IMR-90 (cell line): Measurements from ENCODE around the gene TMEM200A. TPM values are rescaled to one million over a fixed set of nuclear protein-coding genes. Genes with fewer than 3 reads are reported as not detected.

Source experiments
- ATAC-seq: fragments of 200-7000 bp; cut with Tn5 transposase; 2 replicates; pipeline ENCODE4 v1.9.1; 2020; ENCODE audit warnings: low read depth, mild to moderate bottlenecking, moderate library complexity
- BruUV-seq: library from RNA; stranded (reverse); fragments of 400-500 nt; replicated peaks from 2 replicates; lab custom pipeline; 2021; lab: Mats Ljungman, UMichigan
- CTCF ChIA-PET: fragments of 300-600 bp; formaldehyde crosslinking; extraction: SDS; loops from one replicate; lab custom pipeline; 2021; ENCODE audit warnings: antibody characterized with exemption; lab: Yijun Ruan, JAX
- POLR2A ChIA-PET: fragments of 300-600 bp; sonication (Branson Sonifier 250); formaldehyde crosslinking; loops from one replicate; lab custom pipeline; 2022; ENCODE audit warnings: antibody characterized with exemption; ENCODE audit not compliant: unreplicated experiment; lab: Charles Lee
- DNase-seq: peaks from one replicate; pipeline ENCODE4 v3.0.0; 2013
- H2AFZ ChIP-seq: replicated peaks from 2 replicates; pipeline ENCODE3; 2013; ENCODE audit warnings: low read length, mild to moderate bottlenecking; ENCODE audit not compliant: poor library complexity
- H2AK5ac ChIP-seq: 2 replicates; pipeline ENCODE4 v1.6.1; 2013; ENCODE audit warnings: low read depth, low read length, inconsistent platforms
- H2AK9ac ChIP-seq: replicated peaks from 2 replicates; pipeline ENCODE3; 2013; ENCODE audit warnings: mild to moderate bottlenecking, low read depth, low read length, moderate library complexity; ENCODE audit not compliant: poor library complexity
- H2BK120ac ChIP-seq: 2 replicates; pipeline ENCODE4 v1.6.1; 2013; ENCODE audit warnings: low read depth, low read length, inconsistent platforms
- H2BK15ac ChIP-seq: 3 replicates; pipeline ENCODE4 v1.6.1; 2013; ENCODE audit warnings: low read depth, low read length, inconsistent platforms
- H2BK20ac ChIP-seq: 2 replicates; pipeline ENCODE4 v1.6.1; 2013; ENCODE audit warnings: low read depth, mild to moderate bottlenecking, inconsistent platforms, low read length, moderate library complexity
- H2BK5ac ChIP-seq: 2 replicates; pipeline ENCODE4 v1.6.1; 2013; ENCODE audit warnings: mild to moderate bottlenecking, low read depth, low read length, inconsistent platforms; ENCODE audit not compliant: poor library complexity, severe bottlenecking
- H3K14ac ChIP-seq: replicated peaks from 2 replicates; pipeline ENCODE4 v1.6.1; 2013; ENCODE audit warnings: low read depth, low read length, inconsistent platforms
- H3K18ac ChIP-seq: 2 replicates; pipeline ENCODE4 v1.6.1; 2013; ENCODE audit warnings: low read depth, low read length, control low read depth
- H3K23ac ChIP-seq: 2 replicates; pipeline ENCODE4 v1.6.1; 2013; ENCODE audit warnings: low read depth, low read length, inconsistent platforms
- H3K27ac ChIP-seq: 2 replicates; pipeline ENCODE4 v1.5.1; 2013; ENCODE audit warnings: mild to moderate bottlenecking, control low read depth, low read length; ENCODE audit not compliant: insufficient read depth
- H3K27me3 ChIP-seq: 2 replicates; pipeline ENCODE4 v1.6.1; 2013; ENCODE audit warnings: low read length; ENCODE audit not compliant: control insufficient read depth, insufficient read depth
- H3K36me3 ChIP-seq: 2 replicates; pipeline ENCODE4 v1.6.1; 2013; ENCODE audit warnings: low read length, mixed read lengths; ENCODE audit not compliant: control insufficient read depth, insufficient read depth
- H3K4ac ChIP-seq: 2 replicates; pipeline ENCODE4 v1.6.1; 2013; ENCODE audit warnings: low read depth, low read length, inconsistent platforms
- H3K4me1 ChIP-seq: 2 replicates; pipeline ENCODE4 v1.6.1; 2013; ENCODE audit warnings: low read length, mixed read lengths; ENCODE audit not compliant: control insufficient read depth, insufficient read depth
- H3K4me2 ChIP-seq: 2 replicates; pipeline ENCODE4 v1.6.1; 2013; ENCODE audit warnings: low read depth, mild to moderate bottlenecking, control low read depth, low read length, moderate library complexity
- H3K4me3 ChIP-seq: 2 replicates; pipeline ENCODE4 v1.5.1; 2013; ENCODE audit warnings: low read depth, mild to moderate bottlenecking, control low read depth, low read length, moderate library complexity; ENCODE audit not compliant: insufficient read depth
- H3K56ac ChIP-seq: 2 replicates; pipeline ENCODE4 v1.6.1; 2013; ENCODE audit warnings: low read length, inconsistent platforms; ENCODE audit not compliant: insufficient read depth; ENCODE audit errors: extremely low read depth
- H3K79me1 ChIP-seq, 2 experiments: 2 replicates each; pipeline ENCODE4 v1.6.1; 2013; ENCODE audit warnings: low read length in 2 of 2, inconsistent platforms in 1 of 2, low read depth in 1 of 2
- H3K9ac ChIP-seq: 2 replicates; pipeline ENCODE4 v1.6.1; 2013; ENCODE audit warnings: low read depth, low read length, control low read depth
- H3K9me1 ChIP-seq: 2 replicates; pipeline ENCODE4 v1.6.1; 2013; ENCODE audit warnings: low read length, inconsistent platforms; ENCODE audit not compliant: insufficient read depth
- H3K9me3 ChIP-seq: 2 replicates; pipeline ENCODE4 v1.6.1; 2013; ENCODE audit warnings: low read length; ENCODE audit not compliant: control insufficient read depth, insufficient read depth
- H4K20me1 ChIP-seq: 2 replicates; pipeline ENCODE4 v1.6.1; 2013; ENCODE audit warnings: low read length, inconsistent platforms; ENCODE audit not compliant: insufficient read depth
- H4K5ac ChIP-seq: 2 replicates; pipeline ENCODE4 v1.6.1; 2013; ENCODE audit warnings: mild to moderate bottlenecking, low read depth, low read length, control low read depth
- H4K8ac ChIP-seq, 2 experiments: 2 replicates each; pipeline ENCODE4 v1.6.1; 2013; ENCODE audit warnings: low read depth in 2 of 2, low read length in 2 of 2, control low read depth in 1 of 2, inconsistent platforms in 1 of 2
- H4K91ac ChIP-seq: 2 replicates; pipeline ENCODE4 v1.6.1; 2013; ENCODE audit warnings: low read depth, low read length, inconsistent platforms; ENCODE audit not compliant: insufficient read depth
- BHLHE40 ChIP-seq: fragments of 150-350 bp; IDR thresholded peaks from 2 replicates; pipeline ENCODE4 v1.6.1; 2016; ENCODE audit warnings: mild to moderate bottlenecking, low read depth, low read length
- CEBPB ChIP-seq: IDR thresholded peaks from 2 replicates; pipeline ENCODE4 v1.6.1; 2012; ENCODE audit warnings: low read depth, low read length, improper control_type of control experiment
- CHD1 ChIP-seq: IDR thresholded peaks from 2 replicates; pipeline ENCODE4 v1.6.1; 2012; ENCODE audit warnings: low read depth, low read length, improper control_type of control experiment
- FOS ChIP-seq: fragments of 150-350 bp; IDR thresholded peaks from 2 replicates; pipeline ENCODE4 v1.6.1; 2016; ENCODE audit warnings: low read depth, low read length
- MAFK ChIP-seq: IDR thresholded peaks from 2 replicates; pipeline ENCODE4 v1.6.1; 2012; ENCODE audit warnings: low read depth, low read length, improper control_type of control experiment
- MAZ ChIP-seq: IDR thresholded peaks from 2 replicates; pipeline ENCODE4 v1.6.1; 2012; ENCODE audit warnings: low read depth, mild to moderate bottlenecking, low read length, improper control_type of control experiment, moderate library complexity, borderline replicate concordance
- MXI1 ChIP-seq: IDR thresholded peaks from 2 replicates; pipeline ENCODE4 v1.6.1; 2012; ENCODE audit warnings: low read depth, mild to moderate bottlenecking, low read length, moderate library complexity, borderline replicate concordance
- NFE2L2 ChIP-seq: fragments of 150-350 bp; IDR thresholded peaks from 2 replicates; pipeline ENCODE4 v1.6.1; 2016; ENCODE audit warnings: low read depth, mild to moderate bottlenecking, low read length
- POLR2A ChIP-seq: IDR thresholded peaks from 2 replicates; pipeline ENCODE4 v1.6.1; 2012; ENCODE audit warnings: mild to moderate bottlenecking, low read depth, low read length
- RAD21 ChIP-seq: IDR thresholded peaks from 2 replicates; pipeline ENCODE4 v1.6.1; 2012; ENCODE audit warnings: low read length, improper control_type of control experiment
- RCOR1 ChIP-seq: IDR thresholded peaks from 2 replicates; pipeline ENCODE4 v1.6.1; 2012; ENCODE audit warnings: mild to moderate bottlenecking, low read length, improper control_type of control experiment; ENCODE audit not compliant: insufficient replicate concordance
- SMC3 ChIP-seq: fragments of 150-350 bp; IDR thresholded peaks from 2 replicates; pipeline ENCODE4 v1.6.1; 2016; ENCODE audit warnings: low read depth, mild to moderate bottlenecking, antibody characterized with exemption, low read length, moderate library complexity
- WGBS, 2 experiments: methylation state at CpG; one replicate each; pipeline versions ENCODE4 v1.1.5 to v1.1.7; 2013; ENCODE audit warnings: missing lambda C conversion rate in 2 of 2; ENCODE audit not compliant: insufficient read length in 1 of 2; ENCODE audit errors: extremely low coverage in 2 of 2; 5-methylcytosine and 5-hydroxymethylcytosine counted together
- dilution Hi-C: fragments of 300-500 bp; cut with HindIII; formaldehyde crosslinking; loops from one replicate; pipeline ENCODE4 v1.14.3; 2018; ENCODE audit warnings: low sequenced_read_pairs; ENCODE audit not compliant: unreplicated experiment
- in situ Hi-C: fragments of 300-500 bp; cut with MboI; formaldehyde crosslinking; loops from 3 replicates; pipeline ENCODE4 v1.14.3; 2019; ENCODE audit warnings: low sequenced_read_pairs, inconsistent platforms, mixed read lengths
- intact Hi-C: fragments of 100-400 bp; cut with micrococcal nuclease; formaldehyde crosslinking; loops from 2 replicates; pipeline ENCODE4 v1.10.0; 2022
- polyA plus RNA-seq, 3 experiments: library from polyadenylated mRNA; depleted of rRNA; stranded (reverse); fragments of >200 nt; gene quantifications; 2 replicates each; pipeline ENCODE4 v1.2.3, GENCODE V29; 2012; ENCODE audit warnings: low replicate concordance in 1 of 3
- total RNA-seq: library from RNA; depleted of rRNA; stranded (reverse); fragments of >200 nt; gene quantifications from 2 replicates; pipeline ENCODE4 v1.2.3, GENCODE V29; 2012
- TF ChIP-seq, protein P1 (sequence below): conservative IDR thresholded peaks from 2 replicates; pipeline ENCODE4 v1.5.1; 2012; ENCODE audit warnings: mild to moderate bottlenecking, low read depth, low read length, improper control_type of control experiment
- TF ChIP-seq, protein P2 (sequence below): fragments of 150-350 bp; IDR thresholded peaks from 2 replicates; pipeline ENCODE4 v1.6.1; 2016; ENCODE audit warnings: low read depth, mild to moderate bottlenecking, low read length, moderate library complexity, borderline replicate concordance

Gene TMEM200A
- total and polyA plus RNA-seq, 2 of the 4 experiments (the other 2 are of a cell fraction), result 22.8 to 37.1 TPM

DNA sequence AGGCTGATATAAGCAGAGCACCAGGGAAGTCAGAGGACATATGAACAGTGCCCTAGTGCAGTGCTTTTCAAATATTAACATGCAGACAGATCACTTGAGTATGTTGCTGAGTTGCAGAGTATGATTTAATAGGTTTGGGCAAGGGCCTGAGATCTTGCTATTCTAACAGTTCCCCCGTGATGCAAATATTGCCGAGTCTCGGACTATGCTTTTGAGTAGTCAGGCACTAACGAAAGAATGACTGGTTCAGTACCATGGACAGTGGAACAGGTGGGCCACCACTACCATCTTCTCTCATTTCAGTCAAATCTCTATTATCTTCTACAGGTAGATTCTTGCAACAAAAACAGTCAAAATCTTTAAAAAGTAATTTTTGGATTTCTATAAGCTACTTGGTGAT, 3.7 kb upstream of the TMEM200A start:
- Histone ChIP-seq H3K4me3 (no peak overlapping the region), H3K18ac (no peak overlapping the region), H3K4ac (no peak overlapping the region), H2BK120ac (no peak overlapping the region), H2AK5ac (no peak overlapping the region), H3K36me3 (no peaks in the 10 kb centered on the region), H3K9me1 (no peaks in the 10 kb centered on the region), H3K56ac (no peak overlapping the region), H2BK20ac (no peak overlapping the region), H4K8ac (no peak overlapping the region), H3K27me3 (no peaks in the 10 kb centered on the region), H4K5ac (no peak overlapping the region), H2AK9ac (no peak overlapping the region), H2BK5ac (no peak overlapping the region), H3K4me2 (no peak overlapping the region), H3K14ac (no peak overlapping the region), H3K9ac (no peak overlapping the region), H3K4me1 (no peaks in the 10 kb centered on the region), H4K91ac (no peak overlapping the region), H2AFZ (no peak overlapping the region), H2BK15ac (no peak overlapping the region), H3K79me1 (peaks cover 0 to 9% of the 10 kb centered on the region in 2 experiments; a peak in 2 of 4 replicates), H4K20me1 (0 out of 2 replicates have a peak, but pooled peaks cover 4% of the 10 kb centered on the region), H3K9me3 (no peaks in the 10 kb centered on the region), H3K23ac (no peak overlapping the region), H3K27ac (no peak overlapping the region)
- DNase-seq (no peak), ATAC-seq (no peak)
- no peak for TF ChIP-seq CHD1
- TF ChIP-seq, protein P1, sequence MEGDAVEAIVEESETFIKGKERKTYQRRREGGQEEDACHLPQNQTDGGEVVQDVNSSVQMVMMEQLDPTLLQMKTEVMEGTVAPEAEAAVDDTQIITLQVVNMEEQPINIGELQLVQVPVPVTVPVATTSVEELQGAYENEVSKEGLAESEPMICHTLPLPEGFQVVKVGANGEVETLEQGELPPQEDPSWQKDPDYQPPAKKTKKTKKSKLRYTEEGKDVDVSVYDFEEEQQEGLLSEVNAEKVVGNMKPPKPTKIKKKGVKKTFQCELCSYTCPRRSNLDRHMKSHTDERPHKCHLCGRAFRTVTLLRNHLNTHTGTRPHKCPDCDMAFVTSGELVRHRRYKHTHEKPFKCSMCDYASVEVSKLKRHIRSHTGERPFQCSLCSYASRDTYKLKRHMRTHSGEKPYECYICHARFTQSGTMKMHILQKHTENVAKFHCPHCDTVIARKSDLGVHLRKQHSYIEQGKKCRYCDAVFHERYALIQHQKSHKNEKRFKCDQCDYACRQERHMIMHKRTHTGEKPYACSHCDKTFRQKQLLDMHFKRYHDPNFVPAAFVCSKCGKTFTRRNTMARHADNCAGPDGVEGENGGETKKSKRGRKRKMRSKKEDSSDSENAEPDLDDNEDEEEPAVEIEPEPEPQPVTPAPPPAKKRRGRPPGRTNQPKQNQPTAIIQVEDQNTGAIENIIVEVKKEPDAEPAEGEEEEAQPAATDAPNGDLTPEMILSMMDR, result no peak
- TF ChIP-seq MXI1, result no peak
- TF ChIP-seq CEBPB, result no peak
- no peak for TF ChIP-seq BHLHE40
- TF ChIP-seq MAZ, result no peak
- TF ChIP-seq RAD21, result no peak
- TF ChIP-seq NFE2L2, result no peak
- TF ChIP-seq, protein P2, sequence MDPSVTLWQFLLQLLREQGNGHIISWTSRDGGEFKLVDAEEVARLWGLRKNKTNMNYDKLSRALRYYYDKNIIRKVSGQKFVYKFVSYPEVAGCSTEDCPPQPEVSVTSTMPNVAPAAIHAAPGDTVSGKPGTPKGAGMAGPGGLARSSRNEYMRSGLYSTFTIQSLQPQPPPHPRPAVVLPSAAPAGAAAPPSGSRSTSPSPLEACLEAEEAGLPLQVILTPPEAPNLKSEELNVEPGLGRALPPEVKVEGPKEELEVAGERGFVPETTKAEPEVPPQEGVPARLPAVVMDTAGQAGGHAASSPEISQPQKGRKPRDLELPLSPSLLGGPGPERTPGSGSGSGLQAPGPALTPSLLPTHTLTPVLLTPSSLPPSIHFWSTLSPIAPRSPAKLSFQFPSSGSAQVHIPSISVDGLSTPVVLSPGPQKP, result no peak
- TF ChIP-seq FOS, result no peak
- no peak for TF ChIP-seq MAFK
- TF ChIP-seq POLR2A, result no peak
- TF ChIP-seq SMC3, result no peak
- no peak for TF ChIP-seq RCOR1
- 80% methylated on average over 2 of the region's 4 CpGs; no CpG with 5 or more reads in 1 of the 2 experiments for WGBS, 2 experiments
- no TSS peak for BruUV-seq
- dilution Hi-C loops (no loop called here), intact Hi-C loops (no loop called here), in situ Hi-C loops (loop anchor here (10.0 kb wide), 1 partner anchor 333 kb away; no protein-coding TSS in a partner anchor)
- CTCF ChIA-PET, result interaction anchor here (0.6 kb wide), 1 partner anchor 305 kb away, joined by 4 read pairs; no protein-coding TSS in a partner anchor
- POLR2A ChIA-PET, result no interaction called here
